ENCODE measurements around the gene CAPN15. TPM values are rescaled to one million over a fixed set of nuclear protein-coding genes. Genes with fewer than 3 reads are reported as not detected.

CAPN15 gene
- total RNA-seq, 4 donors from 2014 or later, result 19.6 to 42.6 (median 29.0) TPM

DNA sequence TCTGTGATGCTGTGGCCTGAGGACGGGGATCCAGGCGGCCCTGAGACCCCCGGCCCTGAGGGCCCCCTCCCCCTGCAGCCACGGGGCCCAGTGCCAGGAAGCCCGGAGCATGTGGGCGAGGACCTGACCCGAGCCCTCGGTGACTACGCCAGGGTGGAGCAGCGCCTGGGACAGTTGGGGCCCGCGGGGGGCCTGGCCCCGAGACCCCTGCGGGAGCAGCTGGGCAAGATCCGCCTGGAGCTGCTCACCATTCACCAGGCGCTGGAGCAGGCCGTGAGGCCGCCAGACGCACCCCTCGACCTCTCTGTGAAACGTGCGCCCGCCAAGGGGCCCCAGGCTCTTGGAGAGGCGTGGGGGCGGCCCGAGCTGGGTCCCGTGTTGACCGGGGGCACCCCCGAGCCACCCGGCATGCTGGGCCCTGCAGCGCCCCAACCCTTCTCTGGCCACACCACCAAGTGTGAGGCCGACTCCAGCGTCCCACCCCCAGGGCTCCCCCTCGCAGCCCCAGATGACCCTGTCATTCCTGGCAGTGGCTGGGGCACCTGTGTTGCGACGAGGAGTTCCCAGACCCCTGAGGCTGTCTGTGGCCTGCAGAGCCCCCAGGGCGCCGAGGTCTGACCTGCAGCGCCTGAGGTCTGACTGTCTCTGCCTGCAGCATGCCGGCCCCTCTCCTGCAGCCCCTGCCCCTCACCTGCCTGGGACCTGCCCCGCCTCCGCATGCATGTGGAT is 37.3 kb downstream of the CAPN15 start:
- H3K36me3 ChIP-seq, result no peaks in the 10 kb centered on the region
- H3K27me3 ChIP-seq, result no peaks in the 10 kb centered on the region
- intact Hi-C loops (cut with DNase I), result no loop called here
- peaks cover 4 to 31% of the 10 kb centered on the region in 2 donors for H3K4me1 ChIP-seq
- no peak overlapping the region for H3K27ac ChIP-seq
- H3K9me3 ChIP-seq, result no peaks in the 10 kb centered on the region
- H3K4me3 ChIP-seq (replicated peaks in 1 of 3), result no peak overlapping the region
- no peak for DNase-seq
- WGBS, 2 donors, result 82 to 100% methylated on average over 2 to 19 of the region's 42 CpGs
- TF ChIP-seq POLR2A (IDR thresholded peaks at IDR 0.05), result no peak
- TF ChIP-seq, protein P1, sequence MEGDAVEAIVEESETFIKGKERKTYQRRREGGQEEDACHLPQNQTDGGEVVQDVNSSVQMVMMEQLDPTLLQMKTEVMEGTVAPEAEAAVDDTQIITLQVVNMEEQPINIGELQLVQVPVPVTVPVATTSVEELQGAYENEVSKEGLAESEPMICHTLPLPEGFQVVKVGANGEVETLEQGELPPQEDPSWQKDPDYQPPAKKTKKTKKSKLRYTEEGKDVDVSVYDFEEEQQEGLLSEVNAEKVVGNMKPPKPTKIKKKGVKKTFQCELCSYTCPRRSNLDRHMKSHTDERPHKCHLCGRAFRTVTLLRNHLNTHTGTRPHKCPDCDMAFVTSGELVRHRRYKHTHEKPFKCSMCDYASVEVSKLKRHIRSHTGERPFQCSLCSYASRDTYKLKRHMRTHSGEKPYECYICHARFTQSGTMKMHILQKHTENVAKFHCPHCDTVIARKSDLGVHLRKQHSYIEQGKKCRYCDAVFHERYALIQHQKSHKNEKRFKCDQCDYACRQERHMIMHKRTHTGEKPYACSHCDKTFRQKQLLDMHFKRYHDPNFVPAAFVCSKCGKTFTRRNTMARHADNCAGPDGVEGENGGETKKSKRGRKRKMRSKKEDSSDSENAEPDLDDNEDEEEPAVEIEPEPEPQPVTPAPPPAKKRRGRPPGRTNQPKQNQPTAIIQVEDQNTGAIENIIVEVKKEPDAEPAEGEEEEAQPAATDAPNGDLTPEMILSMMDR (IDR thresholded peaks at IDR 0.05), result no peak

DNA sequence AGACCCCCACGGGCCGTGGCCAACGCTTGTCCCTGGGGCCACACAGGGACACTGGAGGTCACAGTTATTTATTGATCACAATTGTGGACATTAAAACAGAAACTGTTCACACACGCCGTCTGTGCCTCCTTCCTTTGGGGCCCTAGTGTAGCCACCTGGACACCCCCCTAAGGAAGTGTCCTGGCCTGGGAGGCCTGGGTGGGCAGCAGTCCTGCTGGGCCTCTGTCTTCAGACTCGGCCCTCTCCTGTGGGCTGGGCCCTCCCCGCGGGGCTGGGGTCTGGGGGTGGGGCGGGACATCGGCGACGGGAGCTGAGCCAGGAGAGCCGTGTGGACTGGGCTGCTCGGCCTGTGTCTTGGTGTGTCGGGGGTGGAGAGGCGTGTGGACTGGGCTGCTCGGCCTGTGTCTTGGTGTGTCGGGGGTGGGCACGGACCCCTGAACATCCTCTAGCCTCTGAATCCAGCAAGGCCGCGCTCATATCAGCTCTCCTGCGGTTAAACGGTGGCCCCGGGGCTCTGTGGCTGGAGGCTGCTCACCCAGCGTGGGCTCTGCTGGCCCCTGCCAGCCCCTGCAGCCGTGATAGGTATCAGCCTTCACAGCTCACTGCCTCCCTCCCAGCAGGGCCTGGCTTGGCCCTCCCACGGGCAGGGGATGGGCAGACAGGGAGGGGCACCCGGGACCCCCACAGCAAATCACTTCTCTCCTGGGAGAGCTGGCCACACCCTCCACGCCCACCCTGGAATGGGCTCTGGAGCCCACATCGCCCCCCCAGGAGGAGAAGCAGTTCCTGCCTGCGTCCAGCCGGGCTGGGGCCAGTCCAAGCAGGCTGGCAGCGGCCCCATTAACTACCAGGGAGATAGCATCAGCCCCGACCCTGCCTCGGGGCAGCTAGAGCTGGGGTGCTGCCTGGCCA is 38.2 kb downstream of the CAPN15 start:
- Histone ChIP-seq H3K36me3 (no peaks in the 10 kb centered on the region), H3K27me3 (no peaks in the 10 kb centered on the region), H3K4me1 (peaks cover 6 to 33% of the 10 kb centered on the region in 2 donors), H3K27ac (no peak overlapping the region), H3K4me3 (replicated peaks in 1 of 3) (no peak overlapping the region), H3K9me3 (no peaks in the 10 kb centered on the region)
- intact Hi-C loops (cut with DNase I), result no loop called here
- DNase-seq, result peak in 1 of 2 donors; percentile 21
- TF ChIP-seq, protein P1 (IDR thresholded peaks at IDR 0.05), result no peak
- no peak for TF ChIP-seq POLR2A (IDR thresholded peaks at IDR 0.05)
- WGBS, 2 donors, result 36 to 40% methylated on average over 10 to 14 of the region's 35 CpGs

DNA sequence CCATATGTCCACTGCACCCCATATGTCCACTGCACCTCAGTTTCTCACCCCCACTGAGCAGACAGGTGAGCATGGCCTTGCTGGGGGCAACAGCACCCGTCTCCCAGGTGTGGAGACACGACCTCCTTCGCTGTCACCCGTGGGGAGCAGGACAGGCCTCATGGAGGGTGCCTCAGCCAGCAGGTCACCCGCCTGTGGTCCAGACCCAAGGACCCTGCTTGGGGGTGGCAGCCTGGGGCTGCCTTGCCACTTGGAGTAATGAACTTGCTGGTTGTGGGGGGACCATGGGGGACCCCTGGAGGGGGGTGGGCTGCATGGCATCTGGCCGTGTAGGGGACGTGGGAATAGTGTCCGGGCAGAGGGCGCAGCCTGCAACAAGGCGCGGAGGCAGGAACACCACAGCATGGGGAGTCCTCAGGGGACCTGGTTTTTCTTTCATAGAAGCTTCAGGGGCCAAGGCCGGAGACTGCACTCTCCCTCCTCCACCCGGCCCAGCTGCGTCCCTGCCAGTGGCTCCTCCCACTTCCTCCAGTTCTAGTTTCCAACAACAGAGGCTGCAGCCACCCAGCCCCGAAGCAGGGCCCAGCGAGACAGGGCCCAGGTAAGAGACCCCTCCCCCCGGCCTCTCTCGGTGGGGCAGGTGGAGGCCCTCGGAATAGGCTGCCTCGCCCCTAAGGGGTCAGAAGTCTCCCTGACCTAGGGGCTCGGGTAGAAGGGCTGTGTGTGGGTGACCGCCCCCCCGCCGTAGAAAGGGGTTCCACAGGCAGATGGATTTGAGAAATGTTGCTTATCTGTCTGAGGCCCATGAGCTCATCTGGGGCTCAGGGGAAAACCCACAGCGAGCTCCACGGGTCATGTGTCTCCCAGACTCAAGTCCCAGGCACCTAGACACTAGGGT is 39.2 kb downstream of the CAPN15 start, which contains the start of gene NHLRC4:
Gene NHLRC4 (plus strand): TSS at position 531 of the 898 bp plus-strand sequence. CDS start 1,043 bp downstream, outside the sequence.
- Histone ChIP-seq H3K4me3 (replicated peaks in 1 of 3) (no peak within 1 kb of the TSS), H3K4me1 (peaks cover 7 to 35% of the 10 kb centered on the region in 2 donors)

DNA sequence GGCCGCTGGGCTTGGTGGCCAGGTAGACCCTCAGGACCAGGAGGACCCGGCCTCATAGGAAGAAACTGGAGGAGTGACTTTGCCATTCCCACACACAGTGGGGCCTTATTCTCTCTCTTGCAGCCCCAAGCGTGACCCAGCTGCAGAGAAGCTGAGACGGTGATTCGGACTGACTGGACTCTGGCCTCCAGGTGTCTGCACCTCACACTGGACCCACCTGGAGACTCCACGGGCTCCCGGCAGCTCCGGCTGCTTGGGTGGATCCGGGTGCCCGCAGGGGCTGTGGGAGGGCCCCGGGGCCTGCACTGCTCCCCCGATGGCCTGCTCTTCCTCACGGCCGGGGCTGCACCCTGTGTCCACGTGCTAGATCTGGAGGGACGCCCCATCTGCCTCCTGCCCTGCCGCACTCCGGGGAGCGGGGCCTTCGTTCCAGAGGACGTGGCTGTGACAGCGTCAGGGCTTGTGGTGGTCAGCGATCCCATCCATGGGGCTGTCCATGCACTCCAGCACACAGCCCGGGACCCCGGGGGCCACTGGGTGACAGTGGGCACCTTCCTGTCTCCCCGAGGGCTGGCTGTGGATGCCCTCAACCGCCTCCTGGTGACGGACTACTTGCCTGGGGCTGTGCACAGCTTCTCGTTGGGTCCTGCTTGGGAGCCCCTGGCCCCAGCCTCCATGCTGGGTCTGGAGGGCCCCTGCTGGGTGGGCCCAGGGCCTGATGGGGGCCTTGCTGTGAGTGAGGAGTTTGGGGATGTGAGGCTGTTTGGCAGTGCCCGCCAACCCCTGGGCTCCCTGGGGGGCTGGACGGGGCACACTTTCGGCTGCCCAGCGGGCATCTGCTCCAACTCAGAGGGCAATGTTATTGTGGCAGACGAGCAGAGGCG is 40.1 kb downstream of the CAPN15 start:
- intact Hi-C loops (cut with DNase I), result no loop called here

More for the DNA sequence above, 39.2 kb downstream of the CAPN15 start, which contains the start of gene NHLRC4:
- peak; percentile 30 to 35 for DNase-seq
- WGBS, 2 donors, result 41 to 51% methylated on average over 19 to 20 of the region's 26 CpGs
- no peaks in the 10 kb centered on the region for H3K9me3 ChIP-seq
- no peak within 1 kb of the TSS for H3K27ac ChIP-seq
- H3K27me3 ChIP-seq, result no peaks in the 10 kb centered on the region
- TF ChIP-seq, protein P1 (IDR thresholded peaks at IDR 0.05), result no peak
- no peak for TF ChIP-seq POLR2A (IDR thresholded peaks at IDR 0.05)
- H3K36me3 ChIP-seq, result no peaks in the 10 kb centered on the region
- intact Hi-C loops (cut with DNase I), result no loop called here

More for the DNA sequence above, 40.1 kb downstream of the CAPN15 start:
- TF ChIP-seq POLR2A (IDR thresholded peaks at IDR 0.05), result no peak
- Histone ChIP-seq H3K9me3 (no peaks in the 10 kb centered on the region), H3K27ac (no peak overlapping the region), H3K36me3 (no peaks in the 10 kb centered on the region), H3K27me3 (no peaks in the 10 kb centered on the region), H3K4me3 (replicated peaks in 1 of 3) (no peak overlapping the region), H3K4me1 (peaks cover 7 to 35% of the 10 kb centered on the region in 2 donors)
- WGBS, 2 donors, result 89 to 94% methylated on average over 16 to 25 of the region's 35 CpGs
- DNase-seq, result no peak

Measured in thyroid gland (tissue), 4 donors.